SH-SY5Y (cell line): ENCODE results near the gene FYN.

ENCODE experiments used
- GATA2 ChIP-seq: IDR thresholded peaks from 2 replicates; pipeline ENCODE4 v1.6.1; 2011; ENCODE audit warnings: mild to moderate bottlenecking, low read depth, low read length
- GATA3 ChIP-seq: IDR thresholded peaks from 2 replicates; pipeline ENCODE4 v1.6.1; 2011; ENCODE audit warnings: low read depth, mild to moderate bottlenecking, low read length, moderate library complexity

GRCh38 chr6:111727802-111728201 lies 145.4 kb downstream of the FYN start:
- no peak for TF ChIP-seq GATA2
- no peak for TF ChIP-seq GATA3
